ENCODE data around the gene ST6GALNAC4. TPM values are rescaled to one million over a fixed set of nuclear protein-coding genes. Genes with fewer than 3 reads are reported as not detected.

The ST6GALNAC4 gene
- polyA plus RNA-seq, 1 of the 3 experiments (the other 2 are of a cell fraction), result 30.2 TPM

GRCh38 chr9:127877566-127877998, 39.3 kb downstream of the ST6GALNAC4 start, which contains the start of gene AK1:
TSS of gene AK1 (minus strand) at chr9:127877675. CDS start at chr9:127874617, 3,058 bp downstream.
- Histone ChIP-seq H2AFZ (ENCODE audit: low read depth) (peak within 1 kb of the TSS; percentile 93), H3F3A (replicated peaks; ENCODE audit: insufficient read depth) (peaks cover 2% of the 10 kb centered on the region), H3K4me3 (ENCODE audit: low read depth in 2 of 2, low read length in 1 of 2) (peak within 1 kb of the TSS; percentile 52 to 71), H3K9me3 (no peaks in the 10 kb centered on the region), H3K36me3 (replicated peaks in 1 of 2; ENCODE audit: control insufficient read depth in 1 of 2, insufficient read depth in 2 of 2, low read length in 1 of 2) (peaks cover 0 to under 1% of the 10 kb centered on the region in 2 experiments), H3K27me3 (ENCODE audit: insufficient read depth) (no peaks in the 10 kb centered on the region), H3K9me2 (no peaks in the 10 kb centered on the region), H3K4me2 (peak within 1 kb of the TSS; percentile 97), H3K4me1 (ENCODE audit: control insufficient read depth in 1 of 2, insufficient read depth in 2 of 2, low read depth in 1 of 2, low read length in 1 of 2) (peaks cover 9 to 39% of the 10 kb centered on the region in 2 experiments; a peak in 2 of 4 replicates), H3K9ac (peak within 1 kb of the TSS; percentile 63), H3K79me2 (ENCODE audit: insufficient read depth) (peaks cover 7% of the 10 kb centered on the region; the same call in 1 of the 2 replicates), H4K20me1 (ENCODE audit: insufficient read depth) (no peaks in the 10 kb centered on the region), H3K27ac (ENCODE audit: low read depth in 2 of 2, low read length in 1 of 2) (peak within 1 kb of the TSS in 1 of 2 experiments; percentile 59; a peak in 1 of 4 replicates)
- peak; percentile 91 for DNase-seq
- 0% methylated on average over 17 of the region's 44 CpGs for WGBS (ENCODE audit: low lambda C conversion rate)
- TF ChIP-seq REST (IDR thresholded peaks at IDR 0.05; ENCODE audit: low read depth, low read length) (no peak), CTCF (IDR thresholded peaks at IDR 0.05) (no peak), EZH2phosphoT487 (IDR thresholded peaks at IDR 0.05; ENCODE audit: borderline replicate concordance, low read depth) (no peak), MXI1 (IDR thresholded peaks at IDR 0.05; ENCODE audit: low read depth, low read length) (peak; percentile 78), POLR2AphosphoS5 (IDR thresholded peaks at IDR 0.05; ENCODE audit: low read depth, low read length) (peak; percentile 50), MAX (IDR thresholded peaks at IDR 0.05; ENCODE audit: low read depth) (peak; percentile 74), SIN3A (IDR thresholded peaks at IDR 0.05; ENCODE audit: borderline replicate concordance, low read depth, low read length) (peak; percentile 79), PBX3 (IDR thresholded peaks at IDR 0.05) (peak; percentile 53; the same call in 1 of the 2 replicates), NFIC (IDR thresholded peaks at IDR 0.05; ENCODE audit: borderline replicate concordance) (no peak)
- ChIA-PET CTCF (interaction anchor here (0.8 to 5.9 kb wide), 6 partner anchors 8 to 142 kb away, joined by 3 to 31 read pairs (median 8); partner anchors contain the start of genes CDK9, ENG and TOR2A), POLR2A (no interaction called here)
